Omental fat pad (tissue), 4 donors: ENCODE data around the gene LENG8. TPM values are rescaled to one million over a fixed set of nuclear protein-coding genes. Genes with fewer than 3 reads are reported as not detected.

ENCODE experiments used
- ATAC-seq: fragments of 150-250 bp; one replicate; pipeline ENCODE4 v1.9.1; 2016; ENCODE audit warnings: mild to moderate bottlenecking, moderate library complexity; ENCODE audit not compliant: low FRiP score
- DNase-seq: peaks from one replicate; pipeline ENCODE4 v3.0.0-alpha.2; 2019; ENCODE audit warnings: low spot score
- total RNA-seq, 4 donors: library from RNA; depleted of rRNA; stranded (reverse); fragments of >200 nt; gene quantifications; one replicate each; pipeline ENCODE4 v1.1.0, GENCODE V29; 2016
- TF ChIP-seq, protein P1 (sequence below), 3 donors: fragments of 450-650 bp; IDR thresholded peaks; one replicate each; pipeline ENCODE4 v1.5.1; 2016 to 2017; ENCODE audit warnings: antibody characterized with exemption in 3 of 3, mild to moderate bottlenecking in 3 of 3, moderate library complexity in 2 of 3

The LENG8 gene
- total RNA-seq, 4 donors from 2014 or later, result 79.5 to 160 (median 112) TPM

DNA sequence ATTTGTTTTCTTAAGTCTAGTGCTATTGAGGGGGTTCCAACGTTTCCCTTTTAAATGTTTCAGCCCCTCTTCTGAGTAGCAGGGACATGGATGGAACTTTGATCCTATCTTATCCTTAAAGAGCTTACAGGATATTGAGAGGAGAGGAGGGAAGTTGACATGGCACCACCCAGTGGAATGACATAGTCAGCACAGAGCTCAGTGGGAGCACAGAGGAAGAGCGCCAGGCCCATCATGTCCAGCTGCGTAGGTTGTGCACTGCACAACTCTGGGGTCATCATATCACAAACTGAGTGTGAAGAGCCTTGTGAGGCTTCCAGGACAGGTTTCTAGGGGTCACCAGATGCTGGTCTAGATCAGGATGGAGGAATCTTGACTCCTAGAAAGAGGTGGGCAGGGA, 28.7 kb downstream of the LENG8 start:
- DNase-seq (no peak), ATAC-seq (no peak)
- TF ChIP-seq, protein P1, sequence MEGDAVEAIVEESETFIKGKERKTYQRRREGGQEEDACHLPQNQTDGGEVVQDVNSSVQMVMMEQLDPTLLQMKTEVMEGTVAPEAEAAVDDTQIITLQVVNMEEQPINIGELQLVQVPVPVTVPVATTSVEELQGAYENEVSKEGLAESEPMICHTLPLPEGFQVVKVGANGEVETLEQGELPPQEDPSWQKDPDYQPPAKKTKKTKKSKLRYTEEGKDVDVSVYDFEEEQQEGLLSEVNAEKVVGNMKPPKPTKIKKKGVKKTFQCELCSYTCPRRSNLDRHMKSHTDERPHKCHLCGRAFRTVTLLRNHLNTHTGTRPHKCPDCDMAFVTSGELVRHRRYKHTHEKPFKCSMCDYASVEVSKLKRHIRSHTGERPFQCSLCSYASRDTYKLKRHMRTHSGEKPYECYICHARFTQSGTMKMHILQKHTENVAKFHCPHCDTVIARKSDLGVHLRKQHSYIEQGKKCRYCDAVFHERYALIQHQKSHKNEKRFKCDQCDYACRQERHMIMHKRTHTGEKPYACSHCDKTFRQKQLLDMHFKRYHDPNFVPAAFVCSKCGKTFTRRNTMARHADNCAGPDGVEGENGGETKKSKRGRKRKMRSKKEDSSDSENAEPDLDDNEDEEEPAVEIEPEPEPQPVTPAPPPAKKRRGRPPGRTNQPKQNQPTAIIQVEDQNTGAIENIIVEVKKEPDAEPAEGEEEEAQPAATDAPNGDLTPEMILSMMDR (IDR thresholded peaks at IDR 0.05), result no peak

DNA sequence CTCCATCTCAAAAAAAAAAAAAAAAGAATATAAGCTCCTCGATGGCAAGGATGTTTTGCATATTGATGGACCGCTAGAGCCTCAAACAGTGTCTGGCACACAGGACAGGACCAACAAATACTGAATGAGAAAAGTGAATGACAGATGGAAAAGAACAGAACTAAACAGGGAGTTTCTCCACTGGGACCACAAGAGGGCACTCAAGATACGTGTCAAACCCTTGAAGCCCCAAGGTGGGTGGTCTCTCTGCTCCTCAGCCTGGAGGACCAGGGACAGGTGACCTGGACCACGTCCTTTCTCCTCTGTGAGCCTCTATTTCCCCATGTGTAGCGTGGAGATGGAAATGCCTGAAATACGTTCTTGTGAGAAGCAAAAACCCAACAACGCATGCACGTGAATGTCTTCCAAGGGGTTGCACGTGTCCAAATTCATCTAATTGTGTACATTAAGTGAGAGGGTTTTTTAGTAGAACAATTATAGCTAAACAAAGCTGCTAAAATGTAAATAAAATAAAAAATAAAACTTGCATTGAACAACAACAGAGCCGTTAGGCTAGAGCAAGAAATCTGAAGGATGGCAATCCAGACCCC, 29.8 kb downstream of the LENG8 start:
- no peak for DNase-seq
- TF ChIP-seq, protein P1 (IDR thresholded peaks at IDR 0.05), result no peak
- no peak for ATAC-seq

DNA sequence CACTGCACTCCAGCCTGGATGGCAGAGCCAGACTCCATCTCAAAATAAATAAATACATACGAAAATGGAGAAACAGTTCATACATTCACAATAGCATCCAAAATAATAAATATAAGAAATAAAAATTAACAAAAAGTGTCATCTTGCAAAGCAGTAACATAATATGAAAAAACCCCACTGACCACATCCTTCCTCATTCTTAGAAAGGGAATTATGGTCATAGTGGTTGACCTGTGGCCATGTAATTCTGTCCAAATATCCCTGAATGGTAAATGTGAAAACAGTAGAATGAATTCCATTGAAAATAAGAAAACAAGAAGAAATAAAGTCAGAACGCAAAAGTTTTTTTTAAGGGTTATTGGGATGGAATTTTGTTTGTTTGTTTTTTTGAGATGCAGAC, 31.1 kb downstream of the LENG8 start:
- TF ChIP-seq, protein P1 (IDR thresholded peaks at IDR 0.05), result no peak
- no peak for DNase-seq
- no peak for ATAC-seq

DNA sequence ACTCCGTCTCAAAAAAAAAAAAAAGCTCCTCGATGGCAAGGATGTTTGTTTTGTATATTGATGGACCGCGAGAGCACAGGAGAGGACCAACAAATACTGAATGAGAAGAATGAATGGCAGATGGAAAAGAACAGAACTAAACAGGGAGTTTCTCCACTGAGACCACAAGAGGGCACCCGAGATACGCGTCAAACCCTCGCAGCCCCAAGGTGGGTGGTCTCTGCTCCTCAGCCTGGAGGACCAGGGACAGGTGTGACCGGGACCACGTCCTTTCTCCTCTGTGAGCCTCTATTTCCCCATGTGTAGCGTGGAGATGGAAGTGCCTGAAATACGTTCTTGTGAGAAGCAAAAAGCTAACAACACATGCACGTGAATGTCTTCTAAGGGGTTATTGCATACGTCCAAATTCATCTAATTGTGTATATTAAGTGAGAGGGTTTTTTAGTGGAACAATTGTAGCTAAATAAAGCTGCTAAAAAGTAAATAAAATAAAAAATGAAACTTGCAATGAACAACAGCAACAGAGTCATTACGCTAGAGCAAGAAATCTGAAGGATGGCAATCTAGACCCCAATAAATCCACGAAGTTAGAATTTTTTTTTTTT, 32.4 kb downstream of the LENG8 start:
- TF ChIP-seq, protein P1 (IDR thresholded peaks at IDR 0.05), result no peak
- DNase-seq, result no peak
- ATAC-seq, result no peak

DNA sequence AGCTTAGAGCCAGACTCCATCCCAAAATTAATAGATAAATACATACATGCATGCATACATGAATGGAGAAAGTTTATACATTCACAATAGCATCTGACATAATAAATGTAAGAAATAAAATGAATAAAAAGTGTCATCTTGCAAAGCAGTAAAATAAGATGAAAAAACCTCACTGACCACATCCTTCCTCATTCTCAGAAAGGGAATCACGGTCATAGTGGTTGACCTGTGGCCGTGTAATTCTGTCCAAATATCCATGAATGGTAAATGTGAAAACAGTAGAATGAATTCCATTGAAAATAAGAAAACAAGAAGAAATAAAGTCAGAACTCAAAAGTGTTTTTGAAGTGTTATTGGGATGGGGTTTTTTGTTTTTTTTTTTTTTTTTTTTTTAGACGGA, 33.9 kb downstream of the LENG8 start:
- TF ChIP-seq, protein P1 (IDR thresholded peaks at IDR 0.05), result no peak
- DNase-seq (no peak), ATAC-seq (no peak)

DNA sequence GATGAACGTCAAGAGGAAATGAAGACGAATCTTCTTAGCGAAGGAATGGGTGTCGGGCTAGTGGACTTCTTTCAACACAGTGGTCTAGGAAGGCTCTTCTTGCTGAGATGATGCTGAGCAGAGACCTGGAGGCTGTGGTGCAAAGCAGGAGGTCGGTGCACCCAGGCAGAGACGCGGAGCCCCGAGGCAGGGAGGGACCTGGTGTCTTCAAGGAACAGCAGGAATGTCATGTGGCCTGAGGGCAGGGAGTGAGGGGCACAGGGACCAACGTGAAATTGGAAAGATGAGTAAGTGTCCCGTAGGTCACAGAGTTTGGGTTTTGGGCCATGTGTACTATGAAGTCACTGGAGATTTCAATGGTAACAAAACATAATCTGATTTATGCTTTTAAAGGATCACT, 35.5 kb downstream of the LENG8 start:
- TF ChIP-seq, protein P1 (IDR thresholded peaks at IDR 0.05), result no peak
- ATAC-seq (no peak), DNase-seq (no peak)

DNA sequence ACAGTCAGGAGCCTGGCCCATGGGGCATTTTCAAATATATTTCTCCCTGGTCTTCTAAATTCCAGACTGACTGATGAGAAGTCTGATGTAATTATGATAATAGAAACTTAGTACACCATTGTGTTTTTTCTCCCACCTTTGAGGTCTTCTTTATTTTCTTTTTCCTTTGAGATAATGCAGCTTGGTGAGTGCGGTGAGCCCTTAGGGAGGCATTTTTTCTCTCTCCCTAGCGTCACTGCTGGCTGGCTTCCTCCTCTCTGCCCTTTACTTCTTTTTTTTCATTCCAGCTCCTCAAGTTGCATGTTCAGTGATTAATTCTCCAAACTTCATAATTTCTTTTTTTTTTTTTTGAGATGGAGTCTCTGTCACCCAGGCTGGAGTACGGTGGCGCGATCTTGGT, 36.9 kb downstream of the LENG8 start:
- TF ChIP-seq, protein P1 (IDR thresholded peaks at IDR 0.05), result no peak
- no peak for DNase-seq
- ATAC-seq, result no peak
